ENCODE measurements around the gene AADAC. TPM values are rescaled to one million over a fixed set of nuclear protein-coding genes. Genes with fewer than 3 reads are reported as not detected.
"Not testable (repeated sequence)": the region's sequence is repeated elsewhere in the genome, so short reads cannot be mapped to it uniquely, and the experiment has no call there.

Gene AADAC
- polyA plus RNA-seq, 1 experiment = not detected

DNA sequence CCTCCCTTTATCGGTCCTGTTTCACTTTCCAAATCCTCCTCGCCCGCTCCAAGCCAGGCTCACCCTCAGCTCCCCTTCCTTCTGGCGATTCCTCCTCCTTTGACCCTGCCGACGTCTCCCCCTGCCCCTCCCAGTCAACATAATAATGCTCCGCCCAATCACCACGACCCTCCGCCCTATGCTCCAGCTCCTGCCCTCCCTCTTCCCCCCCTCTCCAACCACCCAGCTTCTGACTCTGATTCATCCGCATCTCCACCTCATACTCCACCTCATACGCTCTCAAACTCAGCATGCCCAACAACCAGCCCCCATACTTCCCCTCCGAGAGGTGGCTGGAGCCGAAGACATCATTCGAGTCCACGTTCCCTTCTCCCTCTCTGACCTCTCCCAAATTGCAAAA lies 7.1 kb upstream of the AADAC start:
- DNase-seq (ENCODE audit: low read depth, low spot score) = no peak
- Histone ChIP-seq H3K27me3 (ENCODE audit: control insufficient read depth, insufficient read depth, low read length) (no peaks in the 10 kb centered on the region), H3K4me3 (ENCODE audit: low read depth, low read length) (no peak overlapping the region), H3K27ac (ENCODE audit: low read depth, low read length) (no peak overlapping the region), H3K9me3 (ENCODE audit: control insufficient read depth, insufficient read depth, low read length) (peaks cover 26% of the 10 kb centered on the region)
- POLR2A ChIA-PET = no interaction called here
- TF ChIP-seq, protein P1, sequence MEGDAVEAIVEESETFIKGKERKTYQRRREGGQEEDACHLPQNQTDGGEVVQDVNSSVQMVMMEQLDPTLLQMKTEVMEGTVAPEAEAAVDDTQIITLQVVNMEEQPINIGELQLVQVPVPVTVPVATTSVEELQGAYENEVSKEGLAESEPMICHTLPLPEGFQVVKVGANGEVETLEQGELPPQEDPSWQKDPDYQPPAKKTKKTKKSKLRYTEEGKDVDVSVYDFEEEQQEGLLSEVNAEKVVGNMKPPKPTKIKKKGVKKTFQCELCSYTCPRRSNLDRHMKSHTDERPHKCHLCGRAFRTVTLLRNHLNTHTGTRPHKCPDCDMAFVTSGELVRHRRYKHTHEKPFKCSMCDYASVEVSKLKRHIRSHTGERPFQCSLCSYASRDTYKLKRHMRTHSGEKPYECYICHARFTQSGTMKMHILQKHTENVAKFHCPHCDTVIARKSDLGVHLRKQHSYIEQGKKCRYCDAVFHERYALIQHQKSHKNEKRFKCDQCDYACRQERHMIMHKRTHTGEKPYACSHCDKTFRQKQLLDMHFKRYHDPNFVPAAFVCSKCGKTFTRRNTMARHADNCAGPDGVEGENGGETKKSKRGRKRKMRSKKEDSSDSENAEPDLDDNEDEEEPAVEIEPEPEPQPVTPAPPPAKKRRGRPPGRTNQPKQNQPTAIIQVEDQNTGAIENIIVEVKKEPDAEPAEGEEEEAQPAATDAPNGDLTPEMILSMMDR (IDR thresholded peaks at IDR 0.05; ENCODE audit: low read depth, low read length) = no peak
- CTCF ChIA-PET = no interaction called here

- H3K27me3 ChIP-seq (ENCODE audit: control insufficient read depth, insufficient read depth, low read length); H3K27ac ChIP-seq (ENCODE audit: low read depth, low read length); CTCF ChIA-PET; POLR2A ChIA-PET; DNase-seq (ENCODE audit: low read depth, low spot score); H3K4me3 ChIP-seq (ENCODE audit: low read depth, low read length): not testable (repeated sequence)
- H3K9me3 ChIP-seq (ENCODE audit: control insufficient read depth, insufficient read depth, low read length) = peaks cover 26% of the 10 kb centered on the region
Measured at GRCh38 chr3:151808926-151809325, 5.0 kb upstream of the AADAC start.

DNA sequence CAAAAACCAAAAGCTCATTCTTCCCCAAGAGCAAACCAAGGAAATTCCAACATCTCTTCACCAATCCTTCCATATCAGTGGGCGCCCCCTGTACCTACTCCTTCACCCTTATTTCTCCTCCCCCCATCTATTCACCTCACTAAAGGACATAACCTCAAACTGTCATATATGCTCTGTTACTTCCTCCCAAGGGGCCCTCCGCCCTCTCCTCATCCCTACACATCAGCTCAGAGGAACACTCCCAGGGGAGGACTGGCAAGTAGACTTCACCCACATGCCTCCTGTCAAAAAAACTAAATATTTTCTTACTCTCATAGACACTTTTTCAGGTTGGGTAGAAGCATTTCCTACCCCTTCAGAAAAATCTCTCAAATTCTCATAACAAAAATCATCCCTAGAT lies 2.4 kb upstream of the AADAC start:
- CTCF ChIA-PET = no interaction called here
- DNase-seq (ENCODE audit: low read depth, low spot score) = no peak

DNA sequence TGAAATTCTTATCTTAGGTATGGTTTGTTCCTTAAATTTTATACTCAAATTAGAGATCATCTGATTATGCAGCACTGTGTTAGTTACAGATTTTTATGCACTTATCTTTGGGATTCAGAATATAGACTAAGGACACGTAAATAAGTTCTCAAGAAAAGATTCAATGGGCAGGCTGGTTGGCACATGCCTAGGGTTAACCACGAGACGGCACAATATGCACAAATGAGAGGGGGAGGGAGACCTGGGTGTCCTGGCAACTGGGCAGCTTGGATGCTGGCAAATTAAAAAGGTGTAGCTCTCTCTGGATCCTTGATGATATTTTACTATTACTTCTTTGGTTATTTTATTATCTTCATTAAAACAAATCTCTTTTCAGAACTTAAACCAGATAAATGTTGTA lies 672 bp downstream of the AADAC start:
- TF ChIP-seq, protein P1 (IDR thresholded peaks at IDR 0.05; ENCODE audit: low read depth, low read length) = no peak
- no peak overlapping the region for H3K4me3 ChIP-seq (ENCODE audit: low read depth, low read length)
- H3K27ac ChIP-seq (ENCODE audit: low read depth, low read length) = no peak overlapping the region
- ChIA-PET POLR2A (no interaction called here), CTCF (interaction anchor here (3.0 kb wide), 1 partner anchor 24 kb away, joined by 11 read pairs; no protein-coding TSS in a partner anchor)
- DNase-seq (ENCODE audit: low read depth, low spot score) = no peak
- H3K27me3 ChIP-seq (ENCODE audit: control insufficient read depth, insufficient read depth, low read length) = no peaks in the 10 kb centered on the region
- peaks cover 9% of the 10 kb centered on the region; the same call in 1 of the 2 replicates for H3K9me3 ChIP-seq (ENCODE audit: control insufficient read depth, insufficient read depth, low read length)

More for the DNA sequence above, 2.4 kb upstream of the AADAC start:
- H3K27ac ChIP-seq (ENCODE audit: low read depth, low read length) = no peak overlapping the region
- H3K4me3 ChIP-seq (ENCODE audit: low read depth, low read length) = no peak overlapping the region
- POLR2A ChIA-PET = no interaction called here
- TF ChIP-seq, protein P1 (IDR thresholded peaks at IDR 0.05; ENCODE audit: low read depth, low read length) = no peak
- no peaks in the 10 kb centered on the region for H3K27me3 ChIP-seq (ENCODE audit: control insufficient read depth, insufficient read depth, low read length)
- peaks cover 26% of the 10 kb centered on the region for H3K9me3 ChIP-seq (ENCODE audit: control insufficient read depth, insufficient read depth, low read length)

GRCh38 chr3:151816091-151816604 lies 2.2 kb downstream of the AADAC start:
- peak; percentile 27 for DNase-seq (ENCODE audit: low read depth, low spot score)
- POLR2A ChIA-PET = no interaction called here
- Histone ChIP-seq H3K27me3 (ENCODE audit: control insufficient read depth, insufficient read depth, low read length) (no peaks in the 10 kb centered on the region), H3K4me3 (ENCODE audit: low read depth, low read length) (no peak overlapping the region), H3K27ac (ENCODE audit: low read depth, low read length) (no peak overlapping the region), H3K9me3 (ENCODE audit: control insufficient read depth, insufficient read depth, low read length) (no peaks in the 10 kb centered on the region)
- CTCF ChIA-PET = interaction anchor here (0.8 to 3.0 kb wide), 2 partner anchors 23 to 348 kb away, joined by 3 to 11 read pairs; no protein-coding TSS in a partner anchor
- TF ChIP-seq, protein P1 (IDR thresholded peaks at IDR 0.05; ENCODE audit: low read depth, low read length) = no peak
